HepG2 (cell line): ENCODE measurements around the gene TNFSF13. TPM values are rescaled to one million over a fixed set of nuclear protein-coding genes. Genes with fewer than 3 reads are reported as not detected.
A peak's percentile ranks its signal among the peaks of the same experiment; 100 is the strongest.

ENCODE experiments used
- GABPA ChIP-seq, 2 experiments: IDR thresholded peaks; 2 replicates each; pipeline ENCODE4 v1.6.1; 2011 to 2016; ENCODE audit warnings: low read depth in 2 of 2, low read length in 1 of 2, missing biosample characterization in 1 of 2, missing genetic modification characterization in 1 of 2
- HNRNPK ChIP-seq: fragments of 200-400 bp; formaldehyde crosslinking; IDR thresholded peaks from 2 replicates; pipeline ENCODE4 v1.6.1; 2018; ENCODE audit warnings: low read length, low read depth, moderate library complexity, mild to moderate bottlenecking; ENCODE audit not compliant: poor library complexity, severe bottlenecking
- MTA1 ChIP-seq: sonication (generic); formaldehyde crosslinking; IDR thresholded peaks from 2 replicates; pipeline ENCODE4 v1.4.0; 2020; ENCODE audit warnings: missing genetic modification reagents, mild to moderate bottlenecking, borderline replicate concordance
- NFYB ChIP-seq: sonication (generic); formaldehyde crosslinking; IDR thresholded peaks from 2 replicates; pipeline ENCODE4 v1.4.0; 2020; ENCODE audit warnings: missing genetic modification reagents
- NFYC ChIP-seq: IDR thresholded peaks from 2 replicates; pipeline ENCODE4 v1.6.1; 2016; ENCODE audit warnings: missing genetic modification reagents, missing compliant biosample characterization
- NR2C2 ChIP-seq: sonication (generic); formaldehyde crosslinking; IDR thresholded peaks from 2 replicates; pipeline ENCODE4 v1.4.0; 2020; ENCODE audit warnings: missing genetic modification reagents, mild to moderate bottlenecking, moderate library complexity, borderline replicate concordance
- ZFX ChIP-seq: sonication (generic); formaldehyde crosslinking; IDR thresholded peaks from 2 replicates; pipeline ENCODE4 v1.4.0; 2020; ENCODE audit warnings: mild to moderate bottlenecking, low read depth, missing genetic modification reagents, moderate library complexity
- ZNF34 ChIP-seq: sonication (generic); formaldehyde crosslinking; IDR thresholded peaks from 2 replicates; pipeline ENCODE4 v1.4.0; 2020; ENCODE audit warnings: mild to moderate bottlenecking, missing genetic modification reagents, borderline replicate concordance
- ZNF382 ChIP-seq: sonication (generic); formaldehyde crosslinking; IDR thresholded peaks from 2 replicates; pipeline ENCODE4 v1.5.0; 2020; ENCODE audit warnings: missing genetic modification reagents, mild to moderate bottlenecking, borderline replicate concordance
- ZNF547 ChIP-seq: sonication (generic); formaldehyde crosslinking; IDR thresholded peaks from 2 replicates; pipeline ENCODE4 v1.5.1; 2020; ENCODE audit warnings: mild to moderate bottlenecking, missing genetic modification reagents
- ZNF7 ChIP-seq: IDR thresholded peaks from 2 replicates; pipeline ENCODE4 v1.6.1; 2016; ENCODE audit warnings: missing biosample characterization, missing genetic modification reagents
- polyA plus RNA-seq, 8 experiments: library from polyadenylated mRNA; depleted of rRNA in 3 of 8; stranded (reverse) in 7 of 8; unstranded in 1 of 8; fragments of >200 nt; fragmentation: Illumina TruSeq in 4 of 8; extraction: Trizol in 4 of 8; gene quantifications; 2 replicates each; pipeline versions ENCODE4 v1.2.1 to v1.2.3, GENCODE V29; 2011 to 2016; ENCODE audit warnings: low read depth in 4 of 8, missing spikeins in 1 of 8, mixed read lengths in 1 of 8; ENCODE audit not compliant: insufficient read depth in 1 of 8
- total RNA-seq, 5 experiments: library from RNA; depleted of rRNA; stranded (reverse); fragments of >200 nt; fragmentation: Illumina TruSeq; extraction: Trizol; gene quantifications; 2 replicates each; pipeline ENCODE4 v1.2.3, GENCODE V29; 2016; ENCODE audit warnings: low read depth in 1 of 5
- TF ChIP-seq, protein P1 (sequence below): sonication (generic); formaldehyde crosslinking; IDR thresholded peaks from 2 replicates; pipeline ENCODE4 v1.4.0; 2020; ENCODE audit warnings: missing genetic modification reagents
- TF ChIP-seq, protein P2 (sequence below): sonication (generic); formaldehyde crosslinking; IDR thresholded peaks from 2 replicates; pipeline ENCODE4 v1.8.1; 2023; ENCODE audit warnings: mild to moderate bottlenecking, moderate library complexity, missing genetic modification reagents
- TF ChIP-seq, protein P3 (sequence below): sonication (generic); formaldehyde crosslinking; IDR thresholded peaks from 2 replicates; pipeline ENCODE4 v1.5.1; 2020; ENCODE audit warnings: missing genetic modification reagents, mild to moderate bottlenecking, borderline replicate concordance
- TF ChIP-seq, protein P4 (sequence below): sonication (generic); formaldehyde crosslinking; conservative IDR thresholded peaks from 2 replicates; pipeline ENCODE4 v1.4.0; 2020; ENCODE audit warnings: missing genetic modification reagents
- TF ChIP-seq, protein P5 (sequence below): sonication (generic); formaldehyde crosslinking; IDR thresholded peaks from 2 replicates; pipeline ENCODE4 v1.4.0; 2020; ENCODE audit warnings: missing genetic modification reagents
- TF ChIP-seq, protein P6 (sequence below): IDR thresholded peaks from 2 replicates; pipeline ENCODE4 v1.6.1; 2016; ENCODE audit warnings: missing compliant biosample characterization, missing genetic modification reagents, borderline replicate concordance

Gene TNFSF13
- total and polyA plus RNA-seq, 2 of the 13 experiments (the other 11 are each of a cell fraction or from before 2014, with no cell fraction given), result 2.5 to 3.3 TPM

DNA sequence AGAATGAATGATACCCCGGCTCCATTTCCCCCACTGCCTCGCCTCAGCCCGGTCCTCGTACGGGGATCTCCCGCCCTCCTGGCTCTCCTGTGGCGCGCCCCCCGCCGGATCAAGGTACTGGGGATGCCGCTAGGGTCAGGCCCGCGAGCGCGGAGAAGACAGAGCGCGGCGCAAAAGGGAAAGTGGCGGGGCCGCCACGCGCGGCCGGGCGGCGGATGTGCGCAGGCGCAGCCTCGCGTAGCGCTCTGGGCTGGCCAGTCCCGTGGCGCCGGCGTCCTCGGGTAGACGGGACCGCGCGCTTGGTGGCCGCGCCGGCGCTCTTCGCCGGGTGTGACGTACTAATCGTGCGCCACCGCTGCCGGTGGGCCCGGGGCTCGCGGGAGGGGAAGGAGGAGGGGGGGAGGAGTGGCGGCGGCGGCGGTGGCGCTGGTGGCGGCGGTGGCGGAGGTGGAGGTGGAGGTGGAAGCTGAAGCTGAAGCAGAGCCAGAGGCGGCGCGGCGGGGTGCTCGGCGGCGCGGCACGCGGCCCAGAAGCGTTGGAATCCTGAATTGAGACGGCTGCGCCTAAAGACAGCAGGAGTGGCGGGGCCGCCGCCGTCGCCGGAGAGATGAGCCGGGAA, 3.1 kb downstream of the TNFSF13 start, which contains the start of gene SENP3 (continued):
- TF ChIP-seq, protein P1, sequence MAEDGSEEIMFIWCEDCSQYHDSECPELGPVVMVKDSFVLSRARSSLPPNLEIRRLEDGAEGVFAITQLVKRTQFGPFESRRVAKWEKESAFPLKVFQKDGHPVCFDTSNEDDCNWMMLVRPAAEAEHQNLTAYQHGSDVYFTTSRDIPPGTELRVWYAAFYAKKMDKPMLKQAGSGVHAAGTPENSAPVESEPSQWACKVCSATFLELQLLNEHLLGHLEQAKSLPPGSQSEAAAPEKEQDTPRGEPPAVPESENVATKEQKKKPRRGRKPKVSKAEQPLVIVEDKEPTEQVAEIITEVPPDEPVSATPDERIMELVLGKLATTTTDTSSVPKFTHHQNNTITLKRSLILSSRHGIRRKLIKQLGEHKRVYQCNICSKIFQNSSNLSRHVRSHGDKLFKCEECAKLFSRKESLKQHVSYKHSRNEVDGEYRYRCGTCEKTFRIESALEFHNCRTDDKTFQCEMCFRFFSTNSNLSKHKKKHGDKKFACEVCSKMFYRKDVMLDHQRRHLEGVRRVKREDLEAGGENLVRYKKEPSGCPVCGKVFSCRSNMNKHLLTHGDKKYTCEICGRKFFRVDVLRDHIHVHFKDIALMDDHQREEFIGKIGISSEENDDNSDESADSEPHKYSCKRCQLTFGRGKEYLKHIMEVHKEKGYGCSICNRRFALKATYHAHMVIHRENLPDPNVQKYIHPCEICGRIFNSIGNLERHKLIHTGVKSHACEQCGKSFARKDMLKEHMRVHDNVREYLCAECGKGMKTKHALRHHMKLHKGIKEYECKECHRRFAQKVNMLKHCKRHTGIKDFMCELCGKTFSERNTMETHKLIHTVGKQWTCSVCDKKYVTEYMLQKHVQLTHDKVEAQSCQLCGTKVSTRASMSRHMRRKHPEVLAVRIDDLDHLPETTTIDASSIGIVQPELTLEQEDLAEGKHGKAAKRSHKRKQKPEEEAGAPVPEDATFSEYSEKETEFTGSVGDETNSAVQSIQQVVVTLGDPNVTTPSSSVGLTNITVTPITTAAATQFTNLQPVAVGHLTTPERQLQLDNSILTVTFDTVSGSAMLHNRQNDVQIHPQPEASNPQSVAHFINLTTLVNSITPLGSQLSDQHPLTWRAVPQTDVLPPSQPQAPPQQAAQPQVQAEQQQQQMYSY, result no peak
- TF ChIP-seq ZNF7 (no peak), ZFX (CRISPR knock-in tag) (peak; percentile 84), NFYC (CRISPR knock-in tag) (peak; percentile 46), MTA1 (0 out of 2 replicates have a peak, but pooled peaks have one; percentile 18), ZNF382 (no peak), NFYB (CRISPR knock-in tag) (peak; percentile 59), HNRNPK (peak; percentile 94), NR2C2 (CRISPR knock-in tag) (peak; percentile 45; the same call in 1 of the 2 replicates), GABPA (IDR thresholded peaks at IDR 0.05; ENCODE audit: low read depth, low read length) (peak; percentile 60), GABPA (CRISPR knock-in tag; IDR thresholded peaks at IDR 0.05; ENCODE audit: low read depth) (peak; percentile 71), ZNF34 (CRISPR knock-in tag) (peak; percentile 81; the same call in 1 of the 2 replicates), ZNF547 (CRISPR knock-in tag) (0 out of 2 replicates have a peak, but pooled peaks have one; percentile 24)
- TF ChIP-seq, protein P2, sequence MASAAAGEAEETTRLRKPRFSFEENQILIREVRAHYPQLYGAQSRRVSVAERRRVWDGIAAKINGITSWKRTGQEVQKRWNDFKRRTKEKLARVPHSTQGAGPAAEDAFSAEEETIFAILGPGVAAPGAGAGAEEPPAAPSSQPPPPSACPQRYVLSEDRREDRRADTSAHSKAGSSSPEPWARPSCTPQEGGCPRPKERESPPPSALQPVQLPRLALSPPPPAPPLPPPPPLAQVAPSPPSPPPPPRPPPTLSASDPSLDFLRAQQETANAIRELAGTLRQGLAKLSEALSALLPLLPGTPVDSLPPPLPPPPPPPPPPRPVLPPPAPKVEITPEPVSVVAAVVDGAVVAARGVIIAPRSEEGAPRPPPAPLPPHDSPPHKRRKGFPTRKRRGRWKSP (CRISPR knock-in tag), result peak; percentile 95
- TF ChIP-seq, protein P3, sequence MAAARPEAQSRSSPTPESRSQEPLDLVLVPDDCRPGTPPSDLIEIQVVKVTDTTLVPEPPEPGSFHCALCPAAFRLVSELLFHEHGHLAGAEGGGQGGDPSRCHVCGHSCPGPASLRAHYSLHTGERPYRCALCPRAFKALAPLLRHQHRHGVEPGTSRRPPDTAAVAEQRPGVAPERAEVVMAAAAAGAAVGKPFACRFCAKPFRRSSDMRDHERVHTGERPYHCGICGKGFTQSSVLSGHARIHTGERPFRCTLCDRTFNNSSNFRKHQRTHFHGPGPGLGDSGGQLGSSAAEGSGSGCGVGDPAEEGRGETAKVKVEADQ, result no peak
- TF ChIP-seq, protein P4, sequence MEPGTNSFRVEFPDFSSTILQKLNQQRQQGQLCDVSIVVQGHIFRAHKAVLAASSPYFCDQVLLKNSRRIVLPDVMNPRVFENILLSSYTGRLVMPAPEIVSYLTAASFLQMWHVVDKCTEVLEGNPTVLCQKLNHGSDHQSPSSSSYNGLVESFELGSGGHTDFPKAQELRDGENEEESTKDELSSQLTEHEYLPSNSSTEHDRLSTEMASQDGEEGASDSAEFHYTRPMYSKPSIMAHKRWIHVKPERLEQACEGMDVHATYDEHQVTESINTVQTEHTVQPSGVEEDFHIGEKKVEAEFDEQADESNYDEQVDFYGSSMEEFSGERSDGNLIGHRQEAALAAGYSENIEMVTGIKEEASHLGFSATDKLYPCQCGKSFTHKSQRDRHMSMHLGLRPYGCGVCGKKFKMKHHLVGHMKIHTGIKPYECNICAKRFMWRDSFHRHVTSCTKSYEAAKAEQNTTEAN, result no peak
- TF ChIP-seq, protein P5, sequence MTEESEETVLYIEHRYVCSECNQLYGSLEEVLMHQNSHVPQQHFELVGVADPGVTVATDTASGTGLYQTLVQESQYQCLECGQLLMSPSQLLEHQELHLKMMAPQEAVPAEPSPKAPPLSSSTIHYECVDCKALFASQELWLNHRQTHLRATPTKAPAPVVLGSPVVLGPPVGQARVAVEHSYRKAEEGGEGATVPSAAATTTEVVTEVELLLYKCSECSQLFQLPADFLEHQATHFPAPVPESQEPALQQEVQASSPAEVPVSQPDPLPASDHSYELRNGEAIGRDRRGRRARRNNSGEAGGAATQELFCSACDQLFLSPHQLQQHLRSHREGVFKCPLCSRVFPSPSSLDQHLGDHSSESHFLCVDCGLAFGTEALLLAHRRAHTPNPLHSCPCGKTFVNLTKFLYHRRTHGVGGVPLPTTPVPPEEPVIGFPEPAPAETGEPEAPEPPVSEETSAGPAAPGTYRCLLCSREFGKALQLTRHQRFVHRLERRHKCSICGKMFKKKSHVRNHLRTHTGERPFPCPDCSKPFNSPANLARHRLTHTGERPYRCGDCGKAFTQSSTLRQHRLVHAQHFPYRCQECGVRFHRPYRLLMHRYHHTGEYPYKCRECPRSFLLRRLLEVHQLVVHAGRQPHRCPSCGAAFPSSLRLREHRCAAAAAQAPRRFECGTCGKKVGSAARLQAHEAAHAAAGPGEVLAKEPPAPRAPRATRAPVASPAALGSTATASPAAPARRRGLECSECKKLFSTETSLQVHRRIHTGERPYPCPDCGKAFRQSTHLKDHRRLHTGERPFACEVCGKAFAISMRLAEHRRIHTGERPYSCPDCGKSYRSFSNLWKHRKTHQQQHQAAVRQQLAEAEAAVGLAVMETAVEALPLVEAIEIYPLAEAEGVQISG (CRISPR knock-in tag), result peak; percentile 73
- TF ChIP-seq, protein P6, sequence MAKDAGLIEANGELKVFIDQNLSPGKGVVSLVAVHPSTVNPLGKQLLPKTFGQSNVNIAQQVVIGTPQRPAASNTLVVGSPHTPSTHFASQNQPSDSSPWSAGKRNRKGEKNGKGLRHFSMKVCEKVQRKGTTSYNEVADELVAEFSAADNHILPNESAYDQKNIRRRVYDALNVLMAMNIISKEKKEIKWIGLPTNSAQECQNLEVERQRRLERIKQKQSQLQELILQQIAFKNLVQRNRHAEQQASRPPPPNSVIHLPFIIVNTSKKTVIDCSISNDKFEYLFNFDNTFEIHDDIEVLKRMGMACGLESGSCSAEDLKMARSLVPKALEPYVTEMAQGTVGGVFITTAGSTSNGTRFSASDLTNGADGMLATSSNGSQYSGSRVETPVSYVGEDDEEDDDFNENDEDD (CRISPR knock-in tag), result peak; percentile 56; the same call in 1 of the 2 replicates
